ENCODE measurements around the gene PTPRN2. TPM values are rescaled to one million over a fixed set of nuclear protein-coding genes. Genes with fewer than 3 reads are reported as not detected.

PTPRN2 gene
- total RNA-seq, 2 donors from 2014 or later: 26.1 to 55.5 TPM

DNA sequence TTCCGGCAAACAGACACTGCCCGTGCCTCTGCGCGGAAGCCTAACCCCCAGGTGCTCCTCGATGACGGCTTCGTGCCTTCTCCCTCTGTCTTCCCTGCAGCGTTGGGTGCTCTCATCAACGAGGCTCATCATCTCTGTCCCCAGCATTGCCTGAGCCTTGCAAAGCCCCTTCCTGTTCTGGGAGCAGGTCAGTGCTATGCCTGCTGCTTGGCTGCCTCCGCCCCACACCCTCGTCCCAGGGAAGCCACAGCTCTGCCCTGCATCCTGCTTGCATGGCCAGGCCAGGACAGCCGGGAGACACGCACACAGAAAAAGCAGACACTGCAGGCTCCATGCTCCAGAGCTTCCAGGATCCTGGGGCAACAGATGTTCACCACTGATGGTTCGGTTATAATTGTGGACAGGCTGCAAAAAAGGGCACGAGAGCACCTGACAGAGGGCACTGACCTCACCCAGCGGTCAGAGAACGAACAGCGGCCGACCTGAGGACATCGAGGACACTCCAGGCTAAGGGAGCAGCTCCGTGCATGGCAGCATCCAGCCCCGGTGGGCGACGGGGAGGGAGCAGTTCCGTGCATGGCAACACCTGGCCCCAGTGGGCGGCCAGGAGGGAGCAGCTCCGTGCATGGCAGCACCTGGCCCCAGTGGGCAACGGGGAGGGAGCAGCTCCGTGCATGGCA is 265.5 kb downstream of the PTPRN2 start:
- H3K4me1 ChIP-seq (replicated peaks): no peaks in the 10 kb centered on the region
- no peak for TF ChIP-seq POLR2A (IDR thresholded peaks at IDR 0.05)
- TF ChIP-seq, protein P1, sequence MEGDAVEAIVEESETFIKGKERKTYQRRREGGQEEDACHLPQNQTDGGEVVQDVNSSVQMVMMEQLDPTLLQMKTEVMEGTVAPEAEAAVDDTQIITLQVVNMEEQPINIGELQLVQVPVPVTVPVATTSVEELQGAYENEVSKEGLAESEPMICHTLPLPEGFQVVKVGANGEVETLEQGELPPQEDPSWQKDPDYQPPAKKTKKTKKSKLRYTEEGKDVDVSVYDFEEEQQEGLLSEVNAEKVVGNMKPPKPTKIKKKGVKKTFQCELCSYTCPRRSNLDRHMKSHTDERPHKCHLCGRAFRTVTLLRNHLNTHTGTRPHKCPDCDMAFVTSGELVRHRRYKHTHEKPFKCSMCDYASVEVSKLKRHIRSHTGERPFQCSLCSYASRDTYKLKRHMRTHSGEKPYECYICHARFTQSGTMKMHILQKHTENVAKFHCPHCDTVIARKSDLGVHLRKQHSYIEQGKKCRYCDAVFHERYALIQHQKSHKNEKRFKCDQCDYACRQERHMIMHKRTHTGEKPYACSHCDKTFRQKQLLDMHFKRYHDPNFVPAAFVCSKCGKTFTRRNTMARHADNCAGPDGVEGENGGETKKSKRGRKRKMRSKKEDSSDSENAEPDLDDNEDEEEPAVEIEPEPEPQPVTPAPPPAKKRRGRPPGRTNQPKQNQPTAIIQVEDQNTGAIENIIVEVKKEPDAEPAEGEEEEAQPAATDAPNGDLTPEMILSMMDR (IDR thresholded peaks at IDR 0.05): no peak
- no peak for TF ChIP-seq POLR2AphosphoS5 (IDR thresholded peaks at IDR 0.05)
- 83% methylated on average over 29 of the region's 29 CpGs for WGBS
- H3K27me3 ChIP-seq (replicated peaks; ENCODE audit: insufficient read depth): no peaks in the 10 kb centered on the region
- intact Hi-C loops (cut with DNase I): no loop called here
- H3K27ac ChIP-seq: no peak overlapping the region
- H3K36me3 ChIP-seq: no peaks in the 10 kb centered on the region
- H3K9me3 ChIP-seq: no peaks in the 10 kb centered on the region
- H3K4me3 ChIP-seq: no peak overlapping the region
- DNase-seq (ENCODE audit: low spot score): no peak

DNA sequence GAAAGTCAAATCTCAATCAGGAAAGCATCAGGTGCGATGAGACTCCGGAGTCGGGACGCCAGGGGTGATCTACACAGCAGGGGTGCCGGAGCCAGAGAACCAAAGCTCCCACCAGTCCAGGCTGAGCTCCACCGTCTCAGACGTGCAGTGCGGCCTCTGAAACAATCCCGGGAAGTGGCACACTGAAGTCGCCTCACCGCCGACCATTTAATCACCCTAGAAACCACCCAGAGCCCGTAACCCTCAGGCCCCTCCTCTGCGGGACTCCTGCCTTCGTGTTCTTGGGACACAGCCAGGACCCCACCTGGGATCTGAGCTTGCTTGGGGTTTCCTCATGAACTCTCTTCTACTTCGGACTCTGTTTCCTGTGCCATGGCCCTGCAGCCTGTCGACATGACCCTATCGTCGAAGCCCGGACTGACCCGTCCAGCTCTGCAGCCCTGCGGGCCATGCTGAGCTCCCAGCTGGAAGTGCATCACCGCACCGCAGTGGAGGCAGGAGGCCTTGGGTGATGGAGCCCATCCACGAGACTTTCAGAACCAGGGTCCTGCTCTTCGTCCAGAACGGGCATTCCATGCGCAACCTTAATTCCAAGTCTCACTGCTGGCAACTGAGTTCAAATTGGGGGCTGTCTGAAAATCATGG is 266.4 kb downstream of the PTPRN2 start:
- no peaks in the 10 kb centered on the region for H3K4me1 ChIP-seq (replicated peaks)
- no peak for DNase-seq (ENCODE audit: low spot score)
- WGBS: 82% methylated on average over 28 of the region's 28 CpGs
- intact Hi-C loops (cut with DNase I): no loop called here
- H3K9me3 ChIP-seq: no peaks in the 10 kb centered on the region
- H3K27me3 ChIP-seq (replicated peaks; ENCODE audit: insufficient read depth): no peaks in the 10 kb centered on the region
- TF ChIP-seq POLR2AphosphoS5 (IDR thresholded peaks at IDR 0.05): no peak
- TF ChIP-seq, protein P1 (IDR thresholded peaks at IDR 0.05): no peak
- no peak for TF ChIP-seq POLR2A (IDR thresholded peaks at IDR 0.05)
- no peaks in the 10 kb centered on the region for H3K36me3 ChIP-seq
- no peak overlapping the region for H3K4me3 ChIP-seq
- H3K27ac ChIP-seq: no peak overlapping the region

DNA sequence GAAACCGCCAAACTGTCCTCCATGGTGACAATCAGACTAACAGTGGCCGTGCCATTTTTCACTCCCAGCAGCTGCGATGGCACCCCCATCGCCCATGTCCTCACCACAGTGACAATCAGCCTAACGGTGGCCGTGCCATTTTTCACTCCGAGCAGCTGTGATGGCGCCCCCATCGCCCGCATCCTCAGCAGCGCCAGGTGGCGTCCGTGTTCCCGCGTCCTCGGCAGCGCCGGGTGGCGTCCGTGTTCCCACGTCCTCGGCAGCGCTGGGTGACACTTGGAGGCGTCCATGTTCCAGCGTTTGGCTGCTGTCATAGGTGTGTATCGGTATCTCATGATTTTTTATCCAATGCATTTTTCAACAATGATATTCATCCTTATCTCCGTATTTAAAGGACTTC is 267.3 kb downstream of the PTPRN2 start:
- Histone ChIP-seq H3K9me3 (no peaks in the 10 kb centered on the region), H3K4me3 (no peak overlapping the region), H3K4me1 (replicated peaks) (no peaks in the 10 kb centered on the region), H3K27me3 (replicated peaks; ENCODE audit: insufficient read depth) (no peaks in the 10 kb centered on the region), H3K36me3 (no peaks in the 10 kb centered on the region), H3K27ac (no peak overlapping the region)
- WGBS: 89% methylated on average over 26 of the region's 27 CpGs
- no peak for DNase-seq (ENCODE audit: low spot score)
- TF ChIP-seq, protein P1 (IDR thresholded peaks at IDR 0.05): no peak
- no peak for TF ChIP-seq POLR2AphosphoS5 (IDR thresholded peaks at IDR 0.05)
- intact Hi-C loops (cut with DNase I): no loop called here

DNA sequence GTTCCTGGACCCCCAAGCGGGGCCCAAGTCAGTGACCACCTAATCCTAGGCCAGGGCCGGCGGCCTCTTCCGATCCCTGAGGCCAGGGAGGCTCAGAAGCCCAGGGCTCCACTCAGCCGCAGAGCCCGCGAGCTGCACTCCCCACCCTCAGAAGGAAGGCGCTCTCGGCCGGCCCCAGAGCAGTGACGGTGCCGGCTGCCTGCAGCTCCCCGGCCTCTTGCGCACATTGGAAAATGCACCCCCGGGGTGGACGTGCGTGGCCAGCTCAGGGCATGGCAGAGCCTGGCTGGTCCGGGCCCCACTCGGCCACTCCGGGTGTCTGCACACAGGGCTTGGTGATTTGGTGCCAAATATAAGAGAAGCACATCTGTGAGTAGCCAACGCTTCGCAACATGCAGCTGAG is 269.1 kb downstream of the PTPRN2 start:
- DNase-seq (ENCODE audit: low spot score): no peak
- no peak overlapping the region for H3K4me3 ChIP-seq
- no peaks in the 10 kb centered on the region for H3K36me3 ChIP-seq
- TF ChIP-seq POLR2A (IDR thresholded peaks at IDR 0.05): no peak
- TF ChIP-seq, protein P1 (IDR thresholded peaks at IDR 0.05): no peak
- TF ChIP-seq POLR2AphosphoS5 (IDR thresholded peaks at IDR 0.05): no peak
- no peaks in the 10 kb centered on the region for H3K4me1 ChIP-seq (replicated peaks)
- 88% methylated on average over 22 of the region's 22 CpGs for WGBS
- no peaks in the 10 kb centered on the region for H3K9me3 ChIP-seq
- H3K27me3 ChIP-seq (replicated peaks; ENCODE audit: insufficient read depth): no peaks in the 10 kb centered on the region
- no peak overlapping the region for H3K27ac ChIP-seq
- intact Hi-C loops (cut with DNase I): no loop called here
